GM18502 (cell line): Measurements from ENCODE around the gene ACTN1.
"Not testable (repeated sequence)": the region's sequence is repeated elsewhere in the genome, so short reads cannot be mapped to it uniquely, and the experiment has no call there.

Experiments used
- ATAC-seq: cut with Tn5 transposase; IDR thresholded peaks from one replicate; pipeline ENCODE4 v1.9.1; 2021; ENCODE audit warnings: mild to moderate bottlenecking; ENCODE audit not compliant: unreplicated experiment, poor library complexity

The ACTN1 gene

DNA sequence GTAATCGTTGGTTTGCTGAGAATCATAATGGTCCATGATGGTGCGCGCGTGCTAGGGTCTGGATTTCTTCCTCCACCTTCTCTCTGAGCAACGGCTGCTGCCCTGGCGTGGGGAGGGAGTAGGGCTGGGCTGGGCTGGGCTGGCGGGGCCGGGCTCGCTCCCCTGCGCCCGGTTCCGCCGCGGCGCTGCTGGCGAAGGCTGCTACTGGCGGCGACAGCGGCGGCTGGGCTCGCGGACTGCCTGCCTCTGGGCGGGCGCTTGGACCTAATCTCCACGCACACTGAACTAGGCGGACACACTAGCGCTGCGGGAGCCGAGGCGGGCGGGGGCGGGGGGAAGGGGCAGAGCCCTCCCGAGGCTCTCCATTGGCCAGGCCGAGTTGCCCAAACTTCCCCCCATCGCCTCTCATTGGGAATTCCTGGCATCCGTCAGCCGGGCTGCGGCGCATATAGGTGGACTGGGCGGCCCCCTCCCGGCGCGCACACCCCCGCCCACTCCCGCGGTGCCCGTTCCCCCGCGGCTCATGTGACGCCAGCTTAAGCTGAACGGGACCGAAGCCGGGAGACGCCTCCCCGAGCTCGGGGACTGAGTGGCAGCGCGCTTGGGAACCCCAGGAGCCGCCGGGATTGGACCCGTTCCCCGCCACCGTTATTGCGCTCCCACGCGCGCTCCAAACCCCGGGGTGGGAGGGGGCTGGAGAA is at the start of gene ACTN1:
Gene ACTN1 (minus strand): TSS at position 282 of the 701 bp plus-strand sequence. CDS start 246 bp downstream, at position 36.
- ATAC-seq = peak; percentile 44

DNA sequence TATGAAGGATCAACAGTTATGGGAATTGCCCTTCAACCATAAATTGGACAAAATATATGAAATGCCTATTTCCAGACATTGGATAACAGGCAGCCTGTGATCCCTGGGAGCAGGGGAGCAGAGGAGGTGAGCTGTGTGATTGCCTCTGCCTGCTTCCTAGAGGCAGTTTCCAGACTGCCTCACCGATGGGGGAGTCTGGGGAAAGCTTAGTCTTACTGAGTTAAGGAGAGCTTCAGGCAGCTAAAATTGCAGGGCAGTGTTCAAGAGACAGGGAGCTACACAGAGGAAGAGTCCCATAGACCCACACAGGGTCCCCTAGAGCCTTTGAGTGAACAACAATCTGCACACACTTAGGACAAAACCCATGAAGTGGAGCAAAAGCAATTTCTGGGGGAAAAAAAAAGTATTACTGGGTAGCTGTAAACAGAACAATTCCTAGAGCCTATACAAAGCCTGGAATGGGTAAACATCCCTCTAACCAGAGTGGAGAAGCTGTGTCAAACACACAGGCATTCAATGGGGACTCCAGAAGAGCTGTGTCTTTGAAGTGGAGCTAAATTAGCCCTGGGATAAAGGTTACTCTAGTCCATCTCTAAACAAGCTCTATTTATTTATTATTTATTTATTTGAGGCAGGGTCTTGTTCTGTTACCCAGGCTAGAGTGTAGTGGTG is 48.3 kb upstream of the ACTN1 start:
- no peak for ATAC-seq

DNA sequence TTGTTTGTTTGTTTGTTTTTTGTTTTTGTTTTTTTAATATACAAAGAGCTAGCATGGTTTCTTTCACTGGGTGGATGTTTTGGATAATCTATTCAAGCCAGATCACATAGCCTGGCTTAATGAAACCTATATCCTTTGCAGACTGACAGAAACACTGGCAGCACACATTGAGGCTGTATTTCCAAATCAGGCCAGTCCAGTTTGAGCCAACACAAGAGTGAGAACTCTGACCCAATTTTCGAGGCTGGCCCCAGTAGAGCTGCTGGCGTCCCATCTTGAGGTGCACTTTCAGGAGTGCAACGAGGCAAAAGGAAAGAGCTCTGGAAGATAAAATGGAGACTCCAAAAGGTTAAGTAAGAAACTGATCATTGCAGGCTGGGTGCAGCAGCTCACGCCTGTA is 43.9 kb upstream of the ACTN1 start:
- ATAC-seq = no peak

DNA sequence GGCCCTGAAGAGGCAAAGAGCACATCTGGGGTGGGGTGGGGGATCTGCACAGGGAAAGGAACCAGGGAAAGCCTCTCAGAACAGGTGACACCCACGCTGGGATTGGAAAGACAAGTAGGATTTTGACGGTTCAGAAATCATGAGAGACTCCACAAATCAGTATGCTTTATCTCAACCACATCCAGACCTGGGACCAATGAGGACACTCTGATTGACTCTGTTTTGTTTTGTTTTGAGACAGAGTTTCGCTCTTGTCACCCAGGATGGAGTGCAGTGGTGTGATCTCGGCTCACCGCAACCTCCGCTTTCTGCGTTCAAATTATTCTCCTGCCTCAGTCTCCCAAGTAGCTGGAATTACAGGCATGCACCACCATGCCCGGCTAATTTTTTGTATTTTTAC is 43.0 kb upstream of the ACTN1 start:
- not testable (repeated sequence) for ATAC-seq

DNA sequence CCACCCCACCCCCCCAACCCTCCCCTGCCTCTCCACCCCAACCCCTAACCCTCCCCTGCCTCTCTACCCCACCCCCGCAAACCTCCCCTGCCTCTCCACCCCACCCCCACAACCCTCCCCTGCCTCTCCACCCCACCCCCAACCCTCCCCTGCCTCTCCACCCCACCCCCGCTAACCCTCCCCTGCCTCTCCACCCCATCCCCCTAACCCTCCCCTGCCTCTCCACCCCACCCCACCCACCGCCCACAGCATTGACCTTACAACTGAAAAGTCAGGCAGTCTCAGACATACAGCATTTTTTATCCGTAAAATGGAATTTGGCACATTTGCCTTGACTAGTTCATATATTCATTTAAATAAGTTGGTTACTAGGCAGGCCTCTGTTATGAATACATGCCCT is 38.6 kb upstream of the ACTN1 start:
- no peak for ATAC-seq

DNA sequence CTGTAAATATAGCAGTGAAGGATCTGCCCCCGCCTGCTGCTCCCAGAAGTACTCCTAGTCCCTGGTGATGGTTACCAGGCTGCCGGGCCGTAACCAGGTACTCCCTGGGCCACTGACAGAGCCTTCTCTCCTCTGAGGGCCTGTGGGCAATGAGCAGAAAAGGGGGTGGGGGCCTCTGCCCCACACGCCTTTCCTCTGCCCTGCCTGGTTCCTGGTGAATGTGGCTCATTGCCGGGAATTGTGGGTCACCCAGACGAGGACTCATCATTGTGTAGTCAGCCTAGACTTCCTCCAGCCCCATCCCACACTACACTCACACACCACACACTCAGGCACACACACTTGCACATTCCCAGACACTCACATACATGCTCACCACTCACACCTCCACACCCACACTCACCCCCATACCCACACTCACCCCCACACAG is 35.7 kb upstream of the ACTN1 start:
- no peak for ATAC-seq

DNA sequence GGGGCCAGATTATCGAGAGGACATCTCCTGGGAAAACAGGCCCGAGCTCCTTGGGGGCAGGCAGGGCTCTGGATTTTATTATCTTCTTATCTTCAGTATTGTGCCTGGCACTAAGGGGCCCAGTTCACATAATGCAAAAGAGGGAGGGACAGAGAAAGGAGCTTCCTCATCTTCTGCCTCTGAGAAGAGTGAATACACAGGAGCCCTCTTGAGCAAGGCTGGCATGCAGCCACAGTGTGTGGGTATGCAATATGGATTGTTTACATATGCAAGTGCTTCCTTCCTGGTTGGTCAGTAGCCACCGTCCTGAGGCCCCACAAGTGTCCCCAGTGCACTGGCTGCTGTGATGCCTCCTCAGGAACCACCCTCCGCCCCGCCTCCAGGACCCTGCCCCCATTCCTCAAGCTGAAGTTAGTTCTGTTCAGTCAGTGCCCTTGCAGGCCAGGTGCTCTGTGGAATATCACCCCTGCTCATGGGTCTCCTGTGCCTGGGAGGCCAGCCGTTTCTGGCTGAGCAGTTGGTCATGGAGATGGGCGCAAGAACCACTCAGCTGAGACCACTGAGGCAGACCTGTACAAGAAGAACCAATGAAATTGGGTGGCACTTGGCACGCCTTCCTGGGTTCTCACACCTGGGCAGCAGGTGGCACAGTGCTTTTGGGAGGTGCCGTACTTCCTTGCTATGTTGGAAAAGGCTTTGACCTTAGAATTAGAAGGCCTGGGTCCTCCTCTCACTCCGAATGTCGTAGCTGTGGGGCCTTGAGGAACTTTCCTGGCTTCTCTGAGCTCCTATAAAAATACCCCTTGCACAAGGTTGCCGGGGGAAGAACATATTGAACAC is 35.1 kb upstream of the ACTN1 start:
- no peak for ATAC-seq

DNA sequence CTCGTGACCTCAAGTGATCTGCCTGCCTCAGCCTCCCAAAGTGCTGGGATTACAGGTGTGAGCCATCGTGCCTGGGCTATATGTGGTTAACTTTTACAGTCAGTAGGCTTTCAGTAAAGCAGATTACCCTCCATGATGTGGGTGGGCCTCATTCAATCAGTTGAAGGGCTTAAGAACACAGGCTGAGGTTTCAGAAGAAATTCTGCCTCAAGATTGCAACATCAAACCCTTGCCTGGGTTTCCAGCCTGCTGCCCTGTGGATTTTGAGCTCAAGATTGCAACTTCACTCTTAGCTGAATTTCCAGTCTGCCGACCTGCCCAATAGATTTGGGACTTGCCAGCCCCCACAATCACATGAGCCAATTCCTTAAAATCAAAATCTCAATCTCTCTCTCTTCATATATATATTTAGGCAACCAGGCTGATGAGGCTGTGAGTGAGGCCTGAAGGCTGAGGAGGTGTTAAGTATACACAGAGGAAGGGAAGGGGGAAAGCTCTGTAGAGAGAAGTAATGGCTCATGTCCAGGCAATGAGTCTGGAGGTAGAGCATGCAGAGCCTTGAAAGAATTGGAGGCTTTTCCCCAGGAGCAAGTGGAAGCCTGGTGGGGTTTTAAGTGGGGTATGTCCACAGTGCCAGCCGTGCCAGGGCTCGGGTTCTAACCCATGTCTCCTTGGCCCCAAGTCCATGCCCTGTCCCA is 33.3 kb upstream of the ACTN1 start:
- no peak for ATAC-seq

DNA sequence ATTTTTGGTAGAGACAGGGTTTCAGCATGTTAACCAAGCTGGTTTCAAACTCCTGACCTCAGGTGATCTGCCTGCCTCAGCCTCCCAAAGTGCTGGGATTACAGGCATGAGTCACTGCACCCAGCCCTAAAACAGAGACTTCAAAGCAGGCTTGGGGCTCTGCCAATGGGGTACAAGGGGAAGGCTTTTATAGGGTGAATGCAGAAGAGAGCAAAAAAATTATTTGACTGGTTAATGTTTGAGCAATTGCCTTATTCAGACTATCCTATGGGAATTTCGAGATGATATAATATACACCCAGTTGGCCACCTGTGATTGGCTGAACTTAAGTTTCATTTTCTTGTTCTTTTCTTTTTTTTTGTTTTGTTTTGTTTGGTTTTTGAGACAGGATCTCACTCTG is 31.5 kb upstream of the ACTN1 start:
- no peak for ATAC-seq

DNA sequence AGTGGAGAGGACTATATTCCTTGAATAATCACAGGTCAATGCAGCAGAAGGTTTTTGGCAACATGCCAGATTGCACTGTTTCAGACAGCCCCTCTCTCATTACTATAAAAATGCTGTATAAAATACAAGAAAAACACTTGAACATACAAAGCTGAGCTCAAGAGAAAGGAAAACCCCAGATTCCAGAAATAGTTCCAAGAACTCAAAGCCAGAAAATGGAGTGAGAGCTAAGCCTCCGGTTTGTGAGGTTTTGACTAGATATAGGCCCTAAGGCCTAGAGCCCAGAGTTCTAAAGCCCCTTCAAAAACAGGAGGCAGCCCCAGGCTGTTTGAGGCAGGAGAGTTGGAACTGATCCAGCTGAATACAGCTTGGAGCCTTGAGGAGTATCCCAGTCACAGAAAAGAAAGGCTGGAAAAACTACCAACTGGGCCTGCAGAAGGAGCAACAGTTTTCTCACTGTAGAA is 29.4 kb upstream of the ACTN1 start:
- no peak for ATAC-seq

DNA sequence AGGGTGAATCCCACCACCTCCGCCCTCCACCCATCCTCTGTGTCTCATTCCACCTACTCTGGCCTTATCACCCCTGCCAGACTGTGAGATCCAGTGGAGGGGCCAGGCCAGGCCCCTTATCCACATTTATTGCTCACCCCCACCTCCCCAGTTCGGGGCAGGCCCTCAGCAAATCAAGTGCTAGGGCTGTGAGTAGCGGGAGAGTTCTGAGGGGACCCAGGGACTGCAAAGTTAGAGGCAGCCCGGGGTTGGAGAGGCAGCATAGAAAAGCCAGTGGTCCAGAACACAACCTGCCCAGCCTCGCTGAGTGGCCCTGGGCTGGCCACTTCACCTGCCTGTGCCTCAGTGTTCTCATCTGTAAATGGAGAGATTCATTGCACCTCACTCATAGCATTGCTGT is 27.2 kb upstream of the ACTN1 start:
- no peak for ATAC-seq

DNA sequence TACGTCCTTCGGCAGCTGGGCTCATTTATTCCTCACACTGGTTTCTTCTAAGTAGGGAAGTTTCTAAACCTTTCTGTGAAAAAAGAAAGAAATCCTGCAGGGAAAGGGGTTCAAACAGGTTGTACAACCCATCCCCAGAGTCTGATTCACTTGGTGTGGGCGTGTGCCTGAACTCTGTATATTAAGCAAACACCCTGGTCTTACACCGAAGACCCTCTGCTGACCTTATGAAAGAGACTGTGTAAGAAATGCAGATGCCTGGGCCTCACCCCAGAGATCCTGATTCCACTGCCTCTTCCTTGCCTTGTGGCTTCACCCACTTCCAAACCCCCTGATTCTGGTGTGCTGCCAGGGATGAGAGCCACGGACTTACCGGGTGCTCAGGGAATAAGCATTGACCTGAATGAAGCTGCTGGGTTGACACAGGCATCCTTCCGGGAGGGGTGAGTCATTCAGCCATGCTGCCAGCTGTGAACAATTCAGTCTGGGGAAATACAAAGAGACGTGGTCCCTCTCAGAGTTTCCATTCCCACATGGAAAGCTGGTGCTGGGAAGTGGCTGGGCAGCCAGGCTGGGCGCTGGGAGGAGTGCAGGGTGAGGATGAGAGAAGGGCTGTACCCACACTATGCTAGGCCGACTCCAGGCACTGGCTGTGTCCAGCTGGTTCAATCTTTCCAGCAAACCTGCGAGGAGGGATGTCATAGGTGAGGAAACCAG is 26.5 kb upstream of the ACTN1 start:
- ATAC-seq = no peak

DNA sequence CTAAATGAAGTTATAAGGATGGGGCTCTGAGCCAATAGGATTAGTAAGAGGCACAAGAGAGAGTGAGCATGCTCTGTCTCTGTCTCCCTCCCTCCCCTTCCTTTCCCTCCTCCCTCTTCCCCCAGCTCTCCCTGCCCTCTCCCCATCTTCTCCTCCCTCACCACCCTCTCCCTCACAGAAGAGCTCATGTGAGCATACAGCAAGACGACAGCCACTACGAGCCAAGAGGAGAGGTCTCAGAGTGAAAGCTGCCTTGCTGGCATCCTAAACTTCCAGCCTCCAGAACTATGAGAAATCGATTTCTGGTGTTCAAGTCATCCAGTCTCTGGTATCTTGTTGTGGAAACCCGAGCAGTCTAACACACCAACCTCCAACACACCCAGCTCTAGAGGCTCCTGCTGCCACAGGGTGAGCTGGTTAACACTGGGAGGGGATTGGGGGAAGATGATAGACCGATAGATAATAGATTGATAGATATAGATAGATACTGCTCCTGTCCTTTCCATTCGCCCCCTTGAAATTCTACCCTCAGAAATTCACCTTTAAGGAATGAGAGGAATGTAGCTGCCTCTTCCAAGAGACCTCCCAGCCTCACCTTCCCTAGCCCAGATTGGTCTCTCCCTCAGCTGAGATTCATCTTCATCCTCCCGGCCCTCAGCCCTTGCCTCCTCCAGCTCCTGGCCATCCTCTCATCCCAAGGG is 25.8 kb upstream of the ACTN1 start:
- no peak for ATAC-seq

DNA sequence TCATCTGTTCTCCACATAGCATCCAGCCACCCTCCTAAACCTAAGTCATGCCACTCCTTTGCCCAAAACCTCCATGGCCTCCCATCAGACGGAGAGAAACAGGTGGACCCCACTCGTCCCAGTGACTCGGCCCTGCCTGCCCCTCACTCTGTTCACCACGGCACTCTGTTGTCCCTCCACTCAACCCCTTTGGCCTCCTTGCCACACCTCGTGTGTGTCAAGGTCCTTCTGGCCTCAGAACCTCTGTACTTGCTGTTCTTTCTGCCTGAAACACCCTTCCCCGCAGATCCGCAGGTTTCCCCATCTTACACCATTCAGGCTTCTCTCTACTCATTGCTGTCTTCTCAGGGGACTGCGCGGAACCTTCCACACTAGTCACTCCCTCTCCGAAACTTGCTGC is 24.5 kb upstream of the ACTN1 start:
- no peak for ATAC-seq

DNA sequence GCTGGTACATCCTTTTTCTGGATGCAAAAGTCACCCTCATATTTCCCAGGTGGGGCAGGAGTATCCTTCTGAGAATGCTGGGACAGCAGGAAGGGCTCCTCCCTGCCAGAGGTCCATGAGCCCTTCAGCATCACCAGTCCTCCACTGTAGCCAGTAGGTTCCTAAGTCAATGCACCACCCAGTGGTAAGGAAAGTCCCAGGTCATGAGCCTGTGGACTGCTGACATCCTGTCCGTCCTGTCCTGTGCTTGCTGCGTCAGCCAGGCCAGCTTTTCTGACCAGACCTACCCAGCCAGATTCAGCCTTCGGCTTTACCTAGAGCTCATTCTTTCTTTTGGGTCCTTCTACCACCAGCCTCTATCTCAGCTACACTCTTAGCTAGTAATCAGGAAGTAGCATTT is 23.0 kb upstream of the ACTN1 start:
- no peak for ATAC-seq

DNA sequence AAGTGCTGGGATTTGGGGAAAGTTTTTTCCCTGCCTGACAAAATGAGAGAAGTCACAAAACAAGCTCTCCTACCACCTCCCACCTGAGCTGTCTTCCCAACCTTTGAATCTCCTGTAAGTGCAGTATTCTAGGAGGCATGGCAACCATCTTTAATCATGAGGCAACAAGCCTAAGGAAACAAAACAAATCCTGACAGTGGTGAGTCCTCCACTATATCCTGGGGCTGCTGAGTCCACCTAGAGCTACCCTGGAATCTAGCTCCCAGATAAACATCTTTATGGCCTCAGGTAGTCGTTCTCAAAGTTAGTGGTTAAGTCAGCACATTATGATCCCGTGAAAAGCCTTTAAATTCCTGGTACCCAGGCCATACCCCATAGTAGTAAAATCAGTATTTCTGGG is 22.3 kb upstream of the ACTN1 start:
- ATAC-seq = no peak

DNA sequence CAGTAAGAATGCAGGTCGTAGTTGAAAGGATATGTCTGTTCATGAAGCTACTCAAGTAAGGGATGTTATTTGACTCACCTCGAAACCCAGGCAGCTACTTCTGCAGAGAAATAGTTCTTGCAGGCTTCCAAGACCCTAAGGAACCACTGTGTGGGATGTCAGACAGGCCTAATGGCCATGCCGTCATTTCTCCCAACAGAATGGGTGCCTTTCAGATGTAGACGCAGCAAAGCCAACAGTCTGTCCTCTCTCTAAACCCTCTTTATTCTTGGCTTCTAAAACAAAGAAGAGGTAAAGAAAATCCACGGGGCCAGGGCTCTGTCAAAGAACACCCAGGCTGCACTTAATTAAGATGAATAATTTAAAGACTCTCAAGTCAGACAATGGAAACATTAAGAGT is 19.0 kb upstream of the ACTN1 start:
- ATAC-seq = no peak

DNA sequence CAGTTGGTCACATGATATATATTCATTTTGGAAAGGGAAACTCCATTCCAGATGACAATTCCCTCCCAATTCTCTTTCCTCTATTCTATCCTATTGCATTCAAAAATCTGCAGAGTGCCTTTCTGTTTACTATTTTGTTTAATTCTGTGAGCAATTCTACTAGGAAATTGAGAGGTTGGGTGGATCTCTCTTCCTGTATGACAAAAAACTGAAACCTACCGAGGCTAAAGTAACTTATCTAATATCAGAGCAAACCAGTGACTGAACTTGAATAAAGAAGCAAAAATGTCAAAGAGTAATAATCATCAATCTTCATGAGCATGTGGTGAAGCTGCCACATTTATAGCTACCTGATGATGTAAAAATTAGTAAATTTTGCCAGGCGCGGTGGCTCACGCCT is 16.6 kb upstream of the ACTN1 start:
- ATAC-seq = no peak

DNA sequence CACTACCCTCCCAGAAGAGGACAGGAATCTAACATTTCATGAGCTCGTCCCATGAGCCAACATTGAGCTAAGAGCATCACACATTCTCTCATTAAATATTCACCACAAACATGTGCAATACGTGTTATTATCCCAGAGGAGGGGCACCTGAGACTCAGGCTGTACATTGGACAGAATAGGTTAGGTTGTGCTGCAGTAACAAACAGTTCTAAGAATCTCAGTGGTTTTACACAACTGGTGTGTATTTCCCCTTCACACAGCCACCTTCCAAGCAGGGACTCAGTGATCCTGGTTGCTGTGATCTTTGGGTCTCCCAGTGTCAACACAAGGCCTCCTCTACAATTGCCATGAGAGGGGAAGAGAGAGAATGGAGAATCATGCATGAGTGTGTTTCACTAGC is 15.0 kb upstream of the ACTN1 start:
- no peak for ATAC-seq
